8988T (cell line): ENCODE data around the gene ERVMER34-1.

ENCODE experiments used
- DNase-seq: peaks from one replicate; pipeline ENCODE4 v3.0.0; 2011

The ERVMER34-1 gene, protein sequence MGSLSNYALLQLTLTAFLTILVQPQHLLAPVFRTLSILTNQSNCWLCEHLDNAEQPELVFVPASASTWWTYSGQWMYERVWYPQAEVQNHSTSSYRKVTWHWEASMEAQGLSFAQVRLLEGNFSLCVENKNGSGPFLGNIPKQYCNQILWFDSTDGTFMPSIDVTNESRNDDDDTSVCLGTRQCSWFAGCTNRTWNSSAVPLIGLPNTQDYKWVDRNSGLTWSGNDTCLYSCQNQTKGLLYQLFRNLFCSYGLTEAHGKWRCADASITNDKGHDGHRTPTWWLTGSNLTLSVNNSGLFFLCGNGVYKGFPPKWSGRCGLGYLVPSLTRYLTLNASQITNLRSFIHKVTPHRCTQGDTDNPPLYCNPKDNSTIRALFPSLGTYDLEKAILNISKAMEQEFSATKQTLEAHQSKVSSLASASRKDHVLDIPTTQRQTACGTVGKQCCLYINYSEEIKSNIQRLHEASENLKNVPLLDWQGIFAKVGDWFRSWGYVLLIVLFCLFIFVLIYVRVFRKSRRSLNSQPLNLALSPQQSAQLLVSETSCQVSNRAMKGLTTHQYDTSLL

DNA sequence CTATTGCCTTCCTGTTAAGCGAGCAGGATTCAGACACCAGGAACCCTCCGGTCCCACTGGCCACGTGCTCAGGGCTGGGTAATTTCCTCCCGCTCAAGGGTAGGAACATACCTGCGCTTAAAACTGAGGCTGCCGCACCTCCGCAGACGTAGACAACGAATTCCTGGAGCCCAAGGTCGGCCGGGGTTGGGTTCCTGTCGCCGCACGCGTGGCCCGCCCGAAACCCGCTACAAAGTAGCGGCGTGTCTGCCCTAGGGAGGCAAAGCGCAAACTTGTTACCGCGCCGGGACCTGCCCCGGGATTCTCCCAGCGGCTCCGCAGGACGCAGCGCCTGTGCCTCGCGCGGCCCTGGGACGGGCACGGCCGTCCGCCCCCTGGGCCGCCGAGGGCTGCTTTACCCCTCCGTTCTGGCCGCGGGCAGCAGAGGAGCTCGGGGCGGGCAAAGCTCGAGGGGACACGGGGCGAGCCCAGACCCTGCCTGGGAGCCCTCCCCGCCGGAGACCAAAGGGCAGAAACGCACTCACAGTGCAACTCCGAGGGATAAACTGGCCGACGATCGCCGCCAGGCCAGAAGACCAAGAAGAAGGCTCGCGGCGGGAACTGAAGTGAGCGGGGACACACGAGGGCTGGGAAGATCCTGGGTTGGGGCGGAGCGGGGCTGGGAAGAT, at the start of gene ERVMER34-1:
Gene ERVMER34-1, minus strand, starts transcription at position 607 of the 668 bp plus-strand sequence. CDS start 5,905 bp downstream, outside the sequence.
- peak; percentile 28 for DNase-seq

GRCh38 chr4:52799813-52800212, 48.6 kb upstream of the ERVMER34-1 start:
- no peak for DNase-seq

GRCh38 chr4:52795533-52795932, 44.3 kb upstream of the ERVMER34-1 start:
- DNase-seq, result no peak

DNA sequence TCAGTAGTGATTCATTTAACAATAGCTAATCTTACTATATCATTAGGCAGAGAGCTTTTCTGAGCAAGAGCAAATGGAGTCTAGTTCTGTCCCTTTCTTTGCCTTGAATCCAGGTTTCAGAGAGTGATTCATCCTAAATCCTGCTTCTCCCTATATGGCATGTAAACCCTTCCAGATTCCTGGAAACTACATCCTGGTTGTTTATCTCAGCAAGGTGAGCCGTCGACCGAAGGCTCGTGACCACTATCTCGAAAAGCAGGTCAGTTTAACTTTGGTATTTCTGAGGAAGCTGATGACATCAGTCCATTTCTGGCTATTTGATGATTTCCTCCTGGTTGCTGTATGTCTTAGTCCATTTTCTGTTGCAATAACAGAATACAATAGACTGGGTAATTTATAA, 40.7 kb upstream of the ERVMER34-1 start:
- no peak for DNase-seq

- no peak for DNase-seq
Measured at GRCh38 chr4:52789774-52790173, 38.5 kb upstream of the ERVMER34-1 start.

DNA sequence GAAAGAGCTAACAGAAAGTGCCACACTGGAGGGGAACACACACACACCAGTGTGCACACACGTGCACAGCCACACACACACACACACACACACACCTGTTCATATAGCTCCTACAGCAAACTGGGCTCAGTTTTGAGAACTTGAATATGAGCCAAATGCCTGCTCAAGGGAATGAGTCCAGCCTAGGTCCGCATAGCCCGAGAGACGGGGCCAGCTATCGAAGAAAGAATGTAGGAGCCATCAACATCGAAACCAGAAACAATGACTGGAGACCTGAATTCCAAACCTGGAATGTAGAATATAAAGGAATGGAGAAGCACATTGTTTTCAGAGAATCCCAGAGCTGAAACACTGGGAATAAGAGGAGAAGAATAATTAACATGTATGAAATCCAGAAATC, 37.6 kb upstream of the ERVMER34-1 start:
- DNase-seq, result no peak

- no peak for DNase-seq
Measured at GRCh38 chr4:52783069-52783468, 31.8 kb upstream of the ERVMER34-1 start.

GRCh38 chr4:52780617-52781354, 29.6 kb upstream of the ERVMER34-1 start:
- no peak for DNase-seq

GRCh38 chr4:52780206-52780605, 29.0 kb upstream of the ERVMER34-1 start:
- no peak for DNase-seq

GRCh38 chr4:52760256-52760655, 9.0 kb upstream of the ERVMER34-1 start:
- DNase-seq, result no peak

- no peak for DNase-seq
Measured at GRCh38 chr4:52755426-52755825, 4.2 kb upstream of the ERVMER34-1 start.

GRCh38 chr4:52752936-52753335, 1.7 kb upstream of the ERVMER34-1 start:
- DNase-seq, result no peak

DNA sequence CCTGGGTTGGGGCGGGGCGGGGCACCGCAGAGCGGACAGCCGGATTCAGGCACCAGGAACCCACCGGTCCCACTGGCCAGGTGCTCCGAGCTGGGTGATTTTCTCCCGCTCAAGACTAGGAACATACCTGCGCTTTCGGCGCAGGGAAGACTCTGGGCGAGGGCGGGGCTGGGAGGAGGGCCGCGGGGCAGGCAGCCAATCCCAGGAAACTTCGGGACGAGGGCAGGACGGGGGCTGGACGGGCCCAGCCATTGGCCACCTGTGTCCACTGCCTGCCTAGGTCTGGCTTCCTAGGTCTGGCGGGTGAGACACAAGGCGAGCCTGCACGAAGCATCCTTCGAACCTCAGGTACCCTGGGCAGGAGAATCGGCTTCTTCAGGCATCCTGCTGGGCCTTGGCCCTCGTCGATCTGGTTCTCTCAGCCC, 274 bp upstream of the ERVMER34-1 start:
- DNase-seq, result peak; percentile 50

- no peak for DNase-seq
Measured at GRCh38 chr4:52750213-52750612, 1.0 kb downstream of the ERVMER34-1 start.

DNA sequence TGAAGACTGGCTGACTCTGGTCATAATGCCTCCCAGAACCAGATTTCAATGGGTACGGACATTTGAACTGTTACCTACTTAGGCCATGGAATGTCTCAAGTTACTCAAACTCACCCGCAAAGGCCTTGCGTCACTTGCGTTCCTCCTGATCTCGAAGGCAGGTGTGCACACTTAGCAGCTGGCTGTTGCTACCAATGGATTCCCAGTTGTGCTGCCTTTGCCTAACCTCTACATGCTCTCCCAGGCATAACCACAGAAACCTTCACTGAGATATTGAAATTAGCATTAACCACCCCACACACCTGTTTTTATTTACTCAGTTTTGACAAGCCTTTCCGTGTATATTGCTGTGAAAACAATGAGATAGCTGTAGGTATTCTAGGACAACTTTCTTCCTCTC, 2.8 kb downstream of the ERVMER34-1 start:
- no peak for DNase-seq

GRCh38 chr4:52744588-52744987, 6.6 kb downstream of the ERVMER34-1 start:
- no peak for DNase-seq

DNA sequence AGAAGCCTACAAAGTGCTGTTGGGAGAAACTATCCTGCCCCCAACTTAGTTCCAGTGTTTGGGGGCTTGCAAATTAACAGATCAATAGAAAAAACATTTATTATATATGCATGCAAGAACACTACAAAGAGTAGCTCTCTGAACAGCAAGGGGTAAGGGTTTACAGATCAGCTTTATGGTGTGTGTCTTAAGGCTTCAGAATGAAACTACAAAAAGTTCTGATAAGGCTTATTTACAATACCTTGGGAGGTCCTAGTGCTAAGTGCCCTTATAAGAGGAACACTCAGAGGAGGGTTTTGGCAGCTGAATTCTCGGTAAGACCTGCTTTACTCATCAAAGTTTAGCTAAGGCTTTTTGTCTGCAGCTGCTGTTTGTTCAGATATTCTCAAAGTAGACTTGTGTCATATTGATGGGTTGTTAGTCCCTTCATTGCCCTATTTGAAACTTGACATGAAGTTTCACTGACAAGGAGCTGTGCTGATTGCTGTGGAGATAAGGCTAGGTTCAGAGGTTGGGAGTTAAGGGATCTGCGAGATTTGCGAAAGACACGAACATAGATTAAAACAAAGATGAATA, 7.7 kb downstream of the ERVMER34-1 start:
- no peak for DNase-seq

DNA sequence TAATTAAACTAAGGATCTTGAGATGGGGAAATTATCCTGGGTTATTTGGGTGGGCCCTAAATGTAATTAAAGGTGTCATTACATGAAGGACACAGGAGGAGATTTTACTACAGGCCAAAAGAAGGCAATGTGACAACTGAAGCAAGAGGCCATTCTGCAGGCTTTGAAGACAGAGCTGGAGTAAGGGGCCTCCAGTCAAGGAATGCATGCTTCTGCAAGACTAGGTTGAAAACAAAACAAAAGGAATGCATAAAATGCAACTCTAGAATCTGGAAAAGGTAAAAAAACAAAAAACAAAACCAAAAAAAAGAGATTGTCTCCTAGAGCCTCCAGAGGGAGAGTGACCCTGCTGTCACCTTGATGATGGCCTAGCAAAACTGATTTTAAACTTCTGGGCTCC, 21.6 kb downstream of the ERVMER34-1 start:
- DNase-seq, result no peak

DNA sequence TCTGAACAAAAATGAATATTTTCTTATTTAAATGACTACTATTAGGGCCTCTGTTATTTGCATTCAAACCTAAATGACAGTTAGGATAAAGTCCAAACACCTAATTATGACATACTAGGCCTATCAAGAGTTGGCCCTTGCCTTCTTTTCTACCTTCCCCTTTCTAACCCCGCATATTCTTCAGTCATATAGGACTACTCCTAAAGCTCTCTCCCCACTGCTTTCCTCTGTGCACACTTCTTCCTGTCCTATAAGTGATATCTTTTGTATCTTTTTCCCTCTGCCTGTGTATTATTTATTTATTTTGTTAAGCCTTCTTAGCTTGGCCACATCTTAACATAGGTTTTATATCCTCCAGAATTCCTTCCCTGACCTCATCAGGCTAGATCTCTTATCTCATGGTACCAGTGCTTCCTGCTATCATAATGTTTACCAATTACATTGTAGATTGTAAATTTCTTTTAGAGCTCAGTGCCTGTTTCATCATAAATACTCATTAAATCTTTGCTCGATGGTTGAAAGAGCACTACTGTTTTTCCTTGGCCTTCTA, 22.5 kb downstream of the ERVMER34-1 start:
- DNase-seq, result no peak

DNA sequence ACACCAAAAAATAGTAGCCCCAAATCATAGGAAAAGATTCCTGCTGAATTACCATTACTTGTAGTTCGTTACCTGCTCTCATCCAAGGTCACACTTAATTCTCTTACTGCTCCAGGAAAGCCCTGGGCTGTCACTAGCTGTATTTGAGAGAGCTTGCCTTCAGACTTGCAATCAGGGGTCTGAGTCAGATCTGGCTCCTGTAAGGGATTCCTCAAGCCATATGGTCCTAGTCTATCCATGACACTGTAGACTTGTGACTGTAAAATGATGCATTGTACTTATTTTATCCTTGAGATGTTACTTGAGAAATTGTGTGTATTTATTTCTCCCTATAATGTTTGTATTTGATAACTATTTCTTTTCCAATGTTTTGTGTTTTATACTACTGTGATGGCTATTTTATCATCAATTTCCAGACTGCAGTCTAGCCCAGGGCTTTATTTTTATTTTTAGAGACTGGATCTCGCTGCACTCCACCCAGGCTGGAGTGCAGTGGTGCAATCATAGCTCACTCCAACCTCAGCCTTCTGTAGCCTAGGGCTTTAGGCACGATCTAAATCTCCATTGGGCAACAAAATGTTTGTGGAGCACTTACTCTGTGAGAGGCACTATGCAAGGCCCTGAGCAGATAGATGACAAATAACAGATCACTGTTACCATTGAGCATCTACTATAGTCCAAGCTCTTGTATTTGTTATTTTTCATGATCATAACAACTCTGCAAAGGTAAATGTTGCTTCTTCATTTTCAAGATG, 24.2 kb downstream of the ERVMER34-1 start:
- no peak for DNase-seq

DNA sequence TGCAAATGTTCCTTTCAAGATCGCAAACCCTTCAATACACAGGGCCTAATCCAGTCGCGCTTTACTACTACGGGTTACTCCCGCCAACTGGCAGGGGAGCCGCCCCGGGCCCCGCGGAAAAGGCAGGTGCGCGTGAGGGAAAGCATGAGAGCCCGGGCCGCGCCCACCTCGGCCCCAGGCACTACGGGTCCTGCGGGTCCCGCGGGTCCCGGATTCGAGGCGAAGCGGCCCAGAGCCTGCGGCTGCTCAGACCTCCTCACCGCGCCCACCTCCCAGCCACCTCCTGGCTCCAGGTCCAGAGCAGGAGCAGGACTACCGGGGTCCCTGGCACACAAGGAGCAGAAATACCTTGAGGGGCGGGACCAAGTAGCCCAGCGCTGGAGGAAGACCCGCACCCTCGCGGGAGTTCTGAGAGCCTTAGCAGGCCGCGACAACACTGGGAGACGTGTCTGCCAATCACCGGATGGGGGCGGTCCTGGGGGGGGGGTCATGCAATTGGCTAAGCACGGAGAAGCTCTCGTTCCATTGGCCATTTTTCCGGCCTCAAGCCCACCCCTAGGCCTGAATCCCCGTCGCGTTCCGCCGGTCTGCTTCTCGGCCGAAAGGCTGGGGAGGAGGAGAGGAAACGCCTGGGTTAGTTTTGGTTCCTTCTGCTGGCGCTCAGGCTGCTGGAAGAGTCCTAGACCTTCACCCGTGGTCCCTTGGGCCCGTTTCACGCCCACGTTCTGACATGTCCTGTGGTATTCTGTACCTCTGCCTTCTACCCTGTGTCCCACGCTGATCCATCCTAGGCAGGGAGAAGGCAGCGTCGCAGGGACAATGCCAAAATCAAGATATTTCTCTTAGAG, 29.0 kb downstream of the ERVMER34-1 start:
- DNase-seq, result peak; percentile 61
